HL-60 (cell line): ENCODE results near the gene FDX2.
"Not testable (repeated sequence)": the region's sequence is repeated elsewhere in the genome, so short reads cannot be mapped to it uniquely, and the experiment has no call there.

Source experiments
- POLR2AphosphoS5 ChIP-seq: IDR thresholded peaks from 2 replicates; pipeline ENCODE4 v1.6.1; 2012; ENCODE audit warnings: low read depth
- TF ChIP-seq, protein P1 (sequence below): IDR thresholded peaks from one replicate; pipeline ENCODE4 v1.5.1; 2011; ENCODE audit warnings: low read length, control low read depth, inconsistent platforms; ENCODE audit not compliant: insufficient read depth

DNA sequence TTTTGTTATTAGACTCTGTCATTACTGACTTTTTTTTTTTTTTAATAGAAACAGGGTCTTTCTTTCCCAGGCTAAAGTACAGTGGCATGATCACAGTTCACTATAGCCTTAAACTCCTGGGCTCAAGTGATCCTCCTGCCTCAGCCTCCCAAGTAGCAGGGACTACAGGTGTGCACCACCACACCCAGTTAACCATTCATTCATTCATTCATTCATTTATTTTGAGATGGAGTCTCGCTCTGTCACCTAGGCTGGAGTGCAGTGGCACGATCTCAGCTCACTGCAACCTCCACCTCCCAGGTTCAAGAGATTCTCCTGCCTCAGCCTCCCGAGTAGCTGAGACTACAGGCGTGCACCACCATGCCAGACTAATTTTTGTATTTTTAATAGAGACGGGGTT is 33.8 kb downstream of the FDX2 start:
- TF ChIP-seq, protein P1, sequence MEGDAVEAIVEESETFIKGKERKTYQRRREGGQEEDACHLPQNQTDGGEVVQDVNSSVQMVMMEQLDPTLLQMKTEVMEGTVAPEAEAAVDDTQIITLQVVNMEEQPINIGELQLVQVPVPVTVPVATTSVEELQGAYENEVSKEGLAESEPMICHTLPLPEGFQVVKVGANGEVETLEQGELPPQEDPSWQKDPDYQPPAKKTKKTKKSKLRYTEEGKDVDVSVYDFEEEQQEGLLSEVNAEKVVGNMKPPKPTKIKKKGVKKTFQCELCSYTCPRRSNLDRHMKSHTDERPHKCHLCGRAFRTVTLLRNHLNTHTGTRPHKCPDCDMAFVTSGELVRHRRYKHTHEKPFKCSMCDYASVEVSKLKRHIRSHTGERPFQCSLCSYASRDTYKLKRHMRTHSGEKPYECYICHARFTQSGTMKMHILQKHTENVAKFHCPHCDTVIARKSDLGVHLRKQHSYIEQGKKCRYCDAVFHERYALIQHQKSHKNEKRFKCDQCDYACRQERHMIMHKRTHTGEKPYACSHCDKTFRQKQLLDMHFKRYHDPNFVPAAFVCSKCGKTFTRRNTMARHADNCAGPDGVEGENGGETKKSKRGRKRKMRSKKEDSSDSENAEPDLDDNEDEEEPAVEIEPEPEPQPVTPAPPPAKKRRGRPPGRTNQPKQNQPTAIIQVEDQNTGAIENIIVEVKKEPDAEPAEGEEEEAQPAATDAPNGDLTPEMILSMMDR = not testable (repeated sequence)
- not testable (repeated sequence) for TF ChIP-seq POLR2AphosphoS5
